Epithelial cell of esophagus (primary cell): ENCODE measurements around the gene TDRD7.

Experiments used
- DNase-seq: peaks from one replicate; pipeline ENCODE4 v3.0.0; 2010; ENCODE audit warnings: low read depth
- H3K4me3 ChIP-seq: 2 replicates; pipeline ENCODE4 v1.5.1; 2011; ENCODE audit warnings: mild to moderate bottlenecking, low read length, control low read depth
- CTCF ChIP-seq: IDR thresholded peaks from 2 replicates; pipeline ENCODE4 v1.5.1; 2011; ENCODE audit warnings: low read depth, mild to moderate bottlenecking, low read length, control low read depth, inconsistent platforms; ENCODE audit not compliant: insufficient read depth; ENCODE audit errors: missing control alignments

The TDRD7 gene

GRCh38 chr9:97512966-97513560 is 101.2 kb downstream of the TDRD7 start:
- no peak overlapping the region for H3K4me3 ChIP-seq
- TF ChIP-seq CTCF: no peak
- DNase-seq: no peak

DNA sequence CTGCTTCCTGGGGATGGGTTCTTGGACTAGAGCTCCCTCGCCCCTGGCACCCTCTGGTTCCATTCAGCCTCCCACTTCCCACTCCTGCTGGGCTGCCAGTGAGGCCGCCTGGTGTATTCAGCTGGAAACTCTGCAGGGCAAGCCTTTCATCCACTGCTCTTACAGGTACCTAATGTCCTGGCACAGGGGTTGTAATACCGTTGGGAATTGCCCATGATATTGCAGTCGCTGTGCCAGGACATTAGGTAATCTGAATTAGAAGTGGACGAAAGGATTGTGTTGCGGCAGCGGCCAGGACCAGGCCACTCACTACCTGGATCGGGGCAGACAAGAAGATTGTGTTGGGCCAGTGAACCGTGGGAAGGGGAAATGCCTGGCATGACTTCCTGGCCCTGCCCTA is 102.6 kb downstream of the TDRD7 start:
- TF ChIP-seq CTCF: no peak
- DNase-seq: no peak
- H3K4me3 ChIP-seq: no peak overlapping the region

DNA sequence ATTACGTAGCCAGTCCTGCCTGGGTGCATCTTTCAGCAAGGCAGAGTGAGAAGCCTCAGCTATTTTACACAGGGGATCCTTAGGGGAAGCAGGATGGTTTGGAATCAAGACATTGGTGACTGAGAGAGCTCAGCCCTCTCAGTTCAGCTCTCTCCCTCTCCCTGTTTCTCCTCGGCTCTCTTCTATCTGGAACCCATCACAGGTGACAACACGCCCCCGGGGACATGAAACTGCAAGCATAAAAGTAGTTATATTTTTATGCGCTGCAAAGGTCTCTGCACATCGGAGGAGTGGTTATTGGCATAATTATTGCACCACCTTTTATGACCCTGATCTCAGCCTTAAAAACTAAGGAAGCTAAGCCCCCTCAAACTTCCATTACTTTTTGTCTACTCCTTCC is 103.8 kb downstream of the TDRD7 start:
- no peak overlapping the region for H3K4me3 ChIP-seq
- no peak for TF ChIP-seq CTCF
- DNase-seq: no peak

DNA sequence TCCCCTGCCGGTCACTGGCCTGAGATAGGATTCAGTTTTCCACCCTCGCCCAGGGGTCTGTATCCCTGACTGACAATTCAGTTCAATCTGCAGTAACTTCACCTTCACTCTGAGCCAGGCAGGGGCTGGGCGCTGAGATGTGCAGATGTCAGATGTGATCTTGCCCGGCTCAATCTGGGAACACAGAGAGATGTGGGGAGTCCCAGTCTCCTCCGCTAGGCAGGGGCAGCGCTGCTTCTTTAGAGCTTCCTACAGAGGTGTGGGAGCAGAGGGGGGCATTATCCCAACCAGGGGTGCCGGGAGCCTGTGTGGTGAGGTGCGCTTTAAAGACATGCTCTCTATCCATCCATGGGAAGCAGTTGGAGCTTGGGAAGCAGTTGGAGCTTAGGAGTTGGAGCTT is 104.2 kb downstream of the TDRD7 start:
- DNase-seq: no peak
- no peak overlapping the region for H3K4me3 ChIP-seq
- TF ChIP-seq CTCF: no peak

GRCh38 chr9:97517331-97518089 is 105.6 kb downstream of the TDRD7 start:
- DNase-seq: no peak
- no peak overlapping the region for H3K4me3 ChIP-seq
- TF ChIP-seq CTCF: no peak

GRCh38 chr9:97518166-97518908 is 106.4 kb downstream of the TDRD7 start:
- DNase-seq: no peak
- H3K4me3 ChIP-seq: no peak overlapping the region
- TF ChIP-seq CTCF: no peak
